Upper lobe of left lung (tissue), 4 donors: ENCODE measurements around the gene EYS.

Experiments
- CTCF ChIP-seq, 6 experiments: fragments of 450-650 bp in 4 of 6; fragments of 200-600 bp in 2 of 6; sonication (generic) in 2 of 6; IDR thresholded peaks; one replicate each; pipeline ENCODE4 v1.5.1; 2016 to 2019; ENCODE audit warnings: antibody characterized with exemption in 6 of 6
- EP300 ChIP-seq, 4 donors: sonication (generic); formaldehyde crosslinking; IDR thresholded peaks; one replicate each; pipeline ENCODE4 v1.5.1; 2017; ENCODE audit warnings: antibody characterized with exemption in 4 of 4, control low read depth in 2 of 4
- POLR2AphosphoS5 ChIP-seq, 2 donors: sonication (generic); formaldehyde crosslinking; IDR thresholded peaks; one replicate each; pipeline ENCODE4 v1.5.1; 2017; ENCODE audit warnings: antibody characterized with exemption in 2 of 2

GRCh38 chr6:64644024-64644423, 1063.0 kb downstream of the EYS start:
- TF ChIP-seq EP300 (IDR thresholded peaks at IDR 0.05): no peak
- no peak for TF ChIP-seq CTCF (IDR thresholded peaks at IDR 0.05)
- TF ChIP-seq POLR2AphosphoS5 (IDR thresholded peaks at IDR 0.05): no peak
